ENCODE measurements around the gene GABRB1.

The GABRB1 gene

DNA sequence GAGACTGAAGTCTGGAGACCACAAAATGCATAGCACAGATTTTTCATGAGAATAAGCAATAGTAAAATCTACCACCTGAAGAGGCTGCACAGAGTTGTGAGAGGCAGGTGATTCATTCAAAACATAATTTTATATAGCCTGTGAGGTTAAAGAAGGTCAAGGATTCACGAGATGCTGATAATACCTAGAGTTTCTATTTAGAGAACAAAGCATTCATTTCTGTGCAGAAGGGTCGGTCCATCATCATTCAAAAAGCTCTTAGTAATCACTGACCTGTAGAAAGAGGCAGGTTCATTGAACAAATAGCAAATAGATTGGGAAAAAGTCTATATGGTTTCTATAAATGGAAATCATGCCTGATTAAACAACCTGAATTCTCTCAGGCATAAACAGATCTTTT lies 26.6 kb downstream of the GABRB1 start:
- Histone ChIP-seq H3K4me1 (no peaks in the 10 kb centered on the region), H3K27ac (no peak overlapping the region), H3K27me3 (no peaks in the 10 kb centered on the region), H3K9me3 (no peaks in the 10 kb centered on the region), H3K36me3 (no peaks in the 10 kb centered on the region), H3K4me3 (no peak overlapping the region)
- intact Hi-C loops (cut with DNase I; ENCODE audit: low total_unique reads), result no loop called here
- no peak for DNase-seq
- TF ChIP-seq, protein P1, sequence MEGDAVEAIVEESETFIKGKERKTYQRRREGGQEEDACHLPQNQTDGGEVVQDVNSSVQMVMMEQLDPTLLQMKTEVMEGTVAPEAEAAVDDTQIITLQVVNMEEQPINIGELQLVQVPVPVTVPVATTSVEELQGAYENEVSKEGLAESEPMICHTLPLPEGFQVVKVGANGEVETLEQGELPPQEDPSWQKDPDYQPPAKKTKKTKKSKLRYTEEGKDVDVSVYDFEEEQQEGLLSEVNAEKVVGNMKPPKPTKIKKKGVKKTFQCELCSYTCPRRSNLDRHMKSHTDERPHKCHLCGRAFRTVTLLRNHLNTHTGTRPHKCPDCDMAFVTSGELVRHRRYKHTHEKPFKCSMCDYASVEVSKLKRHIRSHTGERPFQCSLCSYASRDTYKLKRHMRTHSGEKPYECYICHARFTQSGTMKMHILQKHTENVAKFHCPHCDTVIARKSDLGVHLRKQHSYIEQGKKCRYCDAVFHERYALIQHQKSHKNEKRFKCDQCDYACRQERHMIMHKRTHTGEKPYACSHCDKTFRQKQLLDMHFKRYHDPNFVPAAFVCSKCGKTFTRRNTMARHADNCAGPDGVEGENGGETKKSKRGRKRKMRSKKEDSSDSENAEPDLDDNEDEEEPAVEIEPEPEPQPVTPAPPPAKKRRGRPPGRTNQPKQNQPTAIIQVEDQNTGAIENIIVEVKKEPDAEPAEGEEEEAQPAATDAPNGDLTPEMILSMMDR (IDR thresholded peaks at IDR 0.05), result no peak

DNA sequence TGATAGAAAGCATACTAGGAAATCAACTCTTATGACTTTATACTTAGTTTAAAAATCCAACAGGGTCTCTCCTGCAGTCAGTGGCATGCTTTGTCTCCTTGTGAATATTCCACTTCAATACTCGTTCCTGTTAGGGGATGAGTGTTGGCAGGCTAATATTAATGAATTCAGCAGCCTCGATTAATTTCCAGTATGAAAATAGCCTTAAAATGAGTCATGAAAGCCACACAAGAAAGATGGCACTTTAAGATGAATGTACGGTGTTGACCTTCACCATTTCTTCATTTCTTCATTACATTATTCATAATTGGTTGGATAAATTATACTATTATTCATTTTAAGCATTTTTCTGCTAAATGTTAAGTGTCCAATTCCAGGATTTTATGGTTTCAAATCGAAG lies 29.2 kb downstream of the GABRB1 start:
- DNase-seq, result no peak
- Histone ChIP-seq H3K36me3 (no peaks in the 10 kb centered on the region), H3K9me3 (no peaks in the 10 kb centered on the region), H3K4me3 (no peak overlapping the region), H3K27me3 (no peaks in the 10 kb centered on the region), H3K27ac (no peak overlapping the region), H3K4me1 (no peaks in the 10 kb centered on the region)
- TF ChIP-seq, protein P1 (IDR thresholded peaks at IDR 0.05), result no peak
- intact Hi-C loops (cut with DNase I; ENCODE audit: low total_unique reads), result no loop called here

DNA sequence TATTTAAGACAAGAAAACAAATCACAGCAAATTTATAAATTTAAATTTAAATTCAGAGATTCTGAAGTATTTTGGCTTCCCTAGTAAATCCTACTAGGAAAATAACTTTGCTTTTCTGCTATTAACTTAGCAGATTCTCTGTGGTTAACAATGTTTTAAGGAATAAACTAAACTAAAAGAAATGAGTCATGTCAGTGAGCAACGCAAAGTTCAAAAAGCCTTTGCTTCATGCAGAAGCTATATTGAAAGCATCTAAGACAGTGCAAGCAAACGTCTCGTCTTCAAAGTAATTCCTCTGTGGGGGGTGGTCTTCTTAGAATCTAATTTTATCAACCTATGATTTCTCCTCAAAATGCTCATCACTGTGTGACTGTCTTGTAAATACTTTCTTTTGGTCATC lies 30.1 kb downstream of the GABRB1 start:
- H3K36me3 ChIP-seq, result no peaks in the 10 kb centered on the region
- TF ChIP-seq, protein P1 (IDR thresholded peaks at IDR 0.05), result no peak
- H3K27ac ChIP-seq, result no peak overlapping the region
- intact Hi-C loops (cut with DNase I; ENCODE audit: low total_unique reads), result no loop called here
- no peak overlapping the region for H3K4me3 ChIP-seq
- H3K4me1 ChIP-seq, result no peaks in the 10 kb centered on the region
- no peaks in the 10 kb centered on the region for H3K27me3 ChIP-seq
- DNase-seq, result no peak
- H3K9me3 ChIP-seq, result no peaks in the 10 kb centered on the region

DNA sequence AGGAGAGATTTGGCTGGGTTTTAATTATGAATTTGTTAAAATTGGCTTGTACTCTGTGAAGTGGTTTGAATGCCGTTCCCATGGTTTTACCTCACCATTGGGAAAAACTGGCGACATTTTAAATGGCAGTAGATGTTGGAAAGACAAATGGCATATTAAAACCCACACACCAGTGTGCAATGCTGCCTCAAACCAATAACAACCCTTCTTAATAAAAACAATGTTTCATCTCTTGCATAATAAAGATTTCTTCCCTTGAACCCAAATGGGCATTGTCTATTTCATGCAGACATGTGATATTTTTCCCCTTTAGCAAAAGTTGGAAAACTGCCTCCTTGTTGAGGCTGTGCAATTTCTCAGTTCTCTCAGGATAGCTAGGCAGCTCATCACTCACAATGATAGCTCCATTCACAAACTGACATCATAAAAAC lies 33.7 kb downstream of the GABRB1 start:
- Histone ChIP-seq H3K4me3 (no peak overlapping the region), H3K27ac (no peak overlapping the region), H3K36me3 (no peaks in the 10 kb centered on the region), H3K4me1 (no peaks in the 10 kb centered on the region), H3K27me3 (no peaks in the 10 kb centered on the region), H3K9me3 (no peaks in the 10 kb centered on the region)
- intact Hi-C loops (cut with DNase I; ENCODE audit: low total_unique reads), result no loop called here
- TF ChIP-seq, protein P1 (IDR thresholded peaks at IDR 0.05), result no peak
- DNase-seq, result no peak

DNA sequence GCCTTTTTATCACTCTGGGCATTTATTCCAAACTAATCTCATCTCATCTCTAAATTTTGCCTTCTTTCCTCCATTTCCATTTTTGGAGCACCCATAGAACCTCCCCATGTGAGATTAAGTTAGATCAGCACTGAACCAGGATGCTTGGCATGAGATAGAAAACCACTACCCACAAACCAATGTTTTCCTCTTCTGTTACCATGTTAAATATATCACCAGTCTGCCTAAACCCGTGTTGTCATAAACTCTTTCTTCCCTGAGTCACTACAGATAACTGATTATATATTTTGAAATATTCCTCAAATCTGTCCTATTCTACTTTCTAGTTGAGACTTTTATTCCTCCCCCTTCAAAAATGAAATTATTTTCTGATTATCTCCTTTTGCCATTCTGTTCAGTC lies 37.6 kb downstream of the GABRB1 start:
- Histone ChIP-seq H3K27me3 (no peaks in the 10 kb centered on the region), H3K9me3 (no peaks in the 10 kb centered on the region), H3K4me1 (no peaks in the 10 kb centered on the region), H3K4me3 (no peak overlapping the region), H3K27ac (no peak overlapping the region), H3K36me3 (no peaks in the 10 kb centered on the region)
- TF ChIP-seq, protein P1 (IDR thresholded peaks at IDR 0.05), result no peak
- intact Hi-C loops (cut with DNase I; ENCODE audit: low total_unique reads), result no loop called here
- no peak for DNase-seq

DNA sequence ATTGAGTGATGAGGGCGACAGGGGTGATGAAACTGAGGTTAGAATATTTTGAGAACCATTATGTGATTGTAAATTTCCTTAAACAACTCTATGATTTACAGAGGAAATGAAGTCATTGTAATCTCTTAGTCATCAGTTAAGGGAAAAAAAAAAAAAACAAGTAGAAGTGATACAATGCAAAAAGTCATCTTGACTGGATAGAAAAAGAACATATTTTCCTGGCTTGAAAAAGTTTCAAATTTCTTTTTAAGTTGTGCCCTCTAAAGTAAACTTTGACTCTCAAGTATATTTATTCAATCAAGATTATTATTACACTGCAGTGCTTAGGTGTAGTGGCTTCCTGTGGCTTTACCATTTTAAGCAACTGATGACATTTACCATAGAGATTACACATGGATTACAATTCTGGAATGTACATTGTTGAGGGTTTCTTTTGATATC lies 40.6 kb downstream of the GABRB1 start:
- H3K27me3 ChIP-seq, result no peaks in the 10 kb centered on the region
- no peak overlapping the region for H3K4me3 ChIP-seq
- no peaks in the 10 kb centered on the region for H3K9me3 ChIP-seq
- DNase-seq, result no peak
- intact Hi-C loops (cut with DNase I; ENCODE audit: low total_unique reads), result no loop called here
- H3K36me3 ChIP-seq, result no peaks in the 10 kb centered on the region
- no peak overlapping the region for H3K27ac ChIP-seq
- peaks cover 0 to 20% (median 5%) of the 10 kb centered on the region in 4 donors for H3K4me1 ChIP-seq
- TF ChIP-seq, protein P1 (IDR thresholded peaks at IDR 0.05), result no peak

Data from tibial artery (tissue), 4 donors.